MM.1S (cell line): ENCODE data around the gene WWC2.

Experiments used
- DNase-seq: peaks from one replicate; pipeline ENCODE4 v3.0.0-alpha.2; 2015
- H2AFZ ChIP-seq: fragments of 300-600 bp; sonication (generic); 2 replicates; pipeline ENCODE4 v1.6.0; 2016; ENCODE audit warnings: antibody characterized with exemption, low read length
- H3F3A ChIP-seq: fragments of 300-600 bp; sonication (generic); 2 replicates; pipeline ENCODE4 v1.6.1; 2016; ENCODE audit warnings: mild to moderate bottlenecking, antibody characterized with exemption, low read length, moderate library complexity, mixed read lengths; ENCODE audit not compliant: insufficient read depth
- H3K27ac ChIP-seq: fragments of 300-600 bp; sonication (generic); 2 replicates; pipeline ENCODE4 v1.5.1; 2016; ENCODE audit warnings: mild to moderate bottlenecking, low read length
- H3K27me3 ChIP-seq: fragments of 300-600 bp; sonication (generic); replicated peaks from 2 replicates; pipeline ENCODE4 v1.6.0; 2016; ENCODE audit warnings: low read length; ENCODE audit not compliant: insufficient read depth
- H3K36me3 ChIP-seq: fragments of 300-600 bp; sonication (generic); replicated peaks from 2 replicates; pipeline ENCODE4 v1.6.1; 2016; ENCODE audit warnings: mild to moderate bottlenecking, low read length, mixed read lengths; ENCODE audit not compliant: insufficient read depth
- H3K4me1 ChIP-seq: fragments of 300-600 bp; sonication (generic); 2 replicates; pipeline ENCODE4 v1.6.1; 2016; ENCODE audit warnings: low read length, mixed read lengths
- H3K4me2 ChIP-seq: fragments of 300-600 bp; sonication (generic); 2 replicates; pipeline ENCODE4 v1.6.0; 2016; ENCODE audit warnings: low read depth, low read length
- H3K4me3 ChIP-seq: fragments of 300-600 bp; sonication (generic); 2 replicates; pipeline ENCODE4 v1.5.1; 2016; ENCODE audit warnings: low read length, mixed read lengths
- H3K79me2 ChIP-seq: fragments of 300-600 bp; sonication (generic); 2 replicates; pipeline ENCODE4 v1.6.1; 2016; ENCODE audit warnings: mixed run types, low read length, mixed read lengths
- H3K9ac ChIP-seq: fragments of 300-600 bp; sonication (generic); 2 replicates; pipeline ENCODE4 v1.6.1; 2016; ENCODE audit warnings: low read length, mixed read lengths
- H3K9me2 ChIP-seq: fragments of 300-600 bp; sonication (generic); replicated peaks from 2 replicates; pipeline ENCODE4 v1.6.1; 2016; ENCODE audit warnings: mild to moderate bottlenecking, low read length, mixed read lengths; ENCODE audit not compliant: insufficient read depth
- H3K9me3 ChIP-seq: fragments of 300-600 bp; sonication (generic); replicated peaks from 2 replicates; pipeline ENCODE4 v1.6.1; 2016; ENCODE audit warnings: mild to moderate bottlenecking, low read length, mixed read lengths; ENCODE audit not compliant: insufficient read depth
- H4K20me1 ChIP-seq: fragments of 300-600 bp; sonication (generic); 2 replicates; pipeline ENCODE4 v1.6.1; 2016; ENCODE audit warnings: mild to moderate bottlenecking, low read length, moderate library complexity, mixed read lengths; ENCODE audit not compliant: insufficient read depth
- CTCF ChIP-seq: fragments of 300-600 bp; sonication (generic); IDR thresholded peaks from 2 replicates; pipeline ENCODE4 v1.5.1; 2016; ENCODE audit warnings: antibody characterized with exemption, low read length, mixed read lengths
- EZH2 ChIP-seq: fragments of 300-600 bp; sonication (generic); optimal IDR thresholded peaks from 2 replicates; pipeline ENCODE3; 2017; ENCODE audit warnings: low read depth, mild to moderate bottlenecking, antibody characterized with exemption, low read length, mixed read lengths
- EZH2phosphoT487 ChIP-seq: fragments of 300-600 bp; sonication (generic); IDR thresholded peaks from 2 replicates; pipeline ENCODE4 v1.6.1; 2018; ENCODE audit warnings: antibody characterized with exemption, low read length

Gene WWC2

GRCh38 chr4:183183906-183184535, 85.0 kb downstream of the WWC2 start:
- Histone ChIP-seq H3K9me3 (no peaks in the 10 kb centered on the region), H3K9ac (no peak overlapping the region), H3K9me2 (no peaks in the 10 kb centered on the region), H3K27me3 (no peaks in the 10 kb centered on the region), H4K20me1 (no peaks in the 10 kb centered on the region), H3K4me2 (no peak overlapping the region), H3K36me3 (no peaks in the 10 kb centered on the region), H3F3A (no peaks in the 10 kb centered on the region), H3K4me3 (no peak overlapping the region), H3K27ac (no peak overlapping the region), H2AFZ (no peak overlapping the region), H3K79me2 (no peaks in the 10 kb centered on the region), H3K4me1 (peaks cover 6% of the 10 kb centered on the region; the same call in 1 of the 2 replicates)
- TF ChIP-seq CTCF (no peak), EZH2 (no peak), EZH2phosphoT487 (no peak)
- DNase-seq, result no peak

GRCh38 chr4:183185018-183185417, 86.0 kb downstream of the WWC2 start:
- no peaks in the 10 kb centered on the region for H3K9me3 ChIP-seq
- DNase-seq, result no peak
- no peak overlapping the region for H3K27ac ChIP-seq
- no peaks in the 10 kb centered on the region for H3K27me3 ChIP-seq
- no peak overlapping the region for H3K9ac ChIP-seq
- H3K79me2 ChIP-seq, result no peaks in the 10 kb centered on the region
- H3F3A ChIP-seq, result no peaks in the 10 kb centered on the region
- H3K4me3 ChIP-seq, result no peak overlapping the region
- H3K4me1 ChIP-seq, result peaks cover 6% of the 10 kb centered on the region; the same call in 1 of the 2 replicates
- H3K9me2 ChIP-seq, result no peaks in the 10 kb centered on the region
- no peak overlapping the region for H2AFZ ChIP-seq
- H3K4me2 ChIP-seq, result no peak overlapping the region
- no peaks in the 10 kb centered on the region for H3K36me3 ChIP-seq
- no peaks in the 10 kb centered on the region for H4K20me1 ChIP-seq
- no peak for TF ChIP-seq EZH2
- TF ChIP-seq EZH2phosphoT487, result no peak

DNA sequence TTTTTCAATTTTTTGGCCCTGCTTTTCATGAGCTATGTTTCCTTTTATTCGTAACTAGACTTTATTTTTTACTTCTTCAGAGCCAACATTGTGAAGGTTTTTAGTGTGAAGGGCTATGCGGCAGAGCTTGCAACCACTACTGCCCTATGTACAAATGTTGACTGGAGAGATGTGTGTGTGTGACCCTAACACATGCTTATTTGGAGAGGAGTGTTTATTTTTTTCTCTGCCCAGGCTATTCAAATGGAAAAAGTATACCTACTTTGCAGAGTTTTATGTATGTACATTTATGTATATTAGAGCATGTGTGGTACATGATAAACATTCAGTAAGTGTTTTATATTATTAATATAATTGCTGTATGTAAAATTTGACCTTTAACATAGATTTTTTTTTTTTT, 86.5 kb downstream of the WWC2 start:
- H3K9ac ChIP-seq, result no peak overlapping the region
- DNase-seq, result no peak
- H3K9me2 ChIP-seq, result no peaks in the 10 kb centered on the region
- no peak overlapping the region for H3K4me3 ChIP-seq
- H4K20me1 ChIP-seq, result no peaks in the 10 kb centered on the region
- peaks cover 6% of the 10 kb centered on the region; the same call in 1 of the 2 replicates for H3K4me1 ChIP-seq
- H3K4me2 ChIP-seq, result no peak overlapping the region
- H2AFZ ChIP-seq, result no peak overlapping the region
- H3K9me3 ChIP-seq, result no peaks in the 10 kb centered on the region
- no peaks in the 10 kb centered on the region for H3K27me3 ChIP-seq
- H3K27ac ChIP-seq, result no peak overlapping the region
- TF ChIP-seq CTCF (no peak), EZH2 (no peak)
- no peaks in the 10 kb centered on the region for H3K36me3 ChIP-seq
- no peaks in the 10 kb centered on the region for H3F3A ChIP-seq
- H3K79me2 ChIP-seq, result no peaks in the 10 kb centered on the region

- Histone ChIP-seq H3K9me3 (no peaks in the 10 kb centered on the region), H4K20me1 (no peaks in the 10 kb centered on the region), H3K27ac (no peak overlapping the region), H3K27me3 (no peaks in the 10 kb centered on the region), H3K79me2 (no peaks in the 10 kb centered on the region), H3F3A (no peaks in the 10 kb centered on the region), H3K9ac (no peak overlapping the region), H3K36me3 (no peaks in the 10 kb centered on the region), H2AFZ (no peak overlapping the region), H3K4me2 (no peak overlapping the region), H3K4me1 (peaks cover 6% of the 10 kb centered on the region; the same call in 1 of the 2 replicates), H3K4me3 (no peak overlapping the region), H3K9me2 (no peaks in the 10 kb centered on the region)
- no peak for DNase-seq
- TF ChIP-seq EZH2, result no peak
Observed at GRCh38 chr4:183186813-183187212, 87.8 kb downstream of the WWC2 start.
